Left lobe of liver (tissue), 2 donors: ENCODE data around the gene RERE. TPM values are rescaled to one million over a fixed set of nuclear protein-coding genes. Genes with fewer than 3 reads are reported as not detected.

Experiments
- ATAC-seq: fragments of 200-7000 bp; cut with Tn5 transposase; one replicate; pipeline ENCODE4 v1.9.1; 2020; ENCODE audit warnings: mild to moderate bottlenecking, moderate library complexity
- DNase-seq: peaks from one replicate; pipeline ENCODE4 v3.0.0-alpha.2; 2020; ENCODE audit warnings: low spot score
- total RNA-seq: library from RNA; stranded (reverse); gene quantifications from one replicate; pipeline ENCODE4 v1.2.1, GENCODE V29; 2021
- donor health status: DM: no; HTN: no; CAD: no; lungs with moderate emphysema.
- donor health status: DM: no; HTN: yes; CAD: no.

The RERE gene
- total RNA-seq, 1 donor from 2014 or later, result 30.9 TPM

- ATAC-seq, result no peak
- no peak for DNase-seq
Observed at GRCh38 chr1:8376358-8376840, 441.0 kb downstream of the RERE start.

- peak; percentile 48 for ATAC-seq
- DNase-seq, result peak; percentile 45
Observed at GRCh38 chr1:8374812-8375211, 442.6 kb downstream of the RERE start.

- DNase-seq (no peak), ATAC-seq (no peak)
Observed at GRCh38 chr1:8374356-8374755, 443.1 kb downstream of the RERE start.

GRCh38 chr1:8373581-8374241, 443.7 kb downstream of the RERE start:
- DNase-seq, result peak; percentile 65
- peak; percentile 71 for ATAC-seq

- no peak for ATAC-seq
- no peak for DNase-seq
Observed at GRCh38 chr1:8373125-8373524, 444.3 kb downstream of the RERE start.

- DNase-seq (no peak), ATAC-seq (peak; percentile 4)
Observed at GRCh38 chr1:8371372-8371991, 446.0 kb downstream of the RERE start.

- DNase-seq (peak; percentile 47), ATAC-seq (peak; percentile 47)
Observed at GRCh38 chr1:8370905-8371315, 446.5 kb downstream of the RERE start.

GRCh38 chr1:8370046-8370881, 447.2 kb downstream of the RERE start:
- DNase-seq, result no peak
- ATAC-seq, result peak; percentile 58

GRCh38 chr1:8368956-8369639, 448.3 kb downstream of the RERE start:
- no peak for ATAC-seq
- DNase-seq, result no peak

- DNase-seq (no peak), ATAC-seq (no peak)
Observed at GRCh38 chr1:8367571-8368194, 449.8 kb downstream of the RERE start.

GRCh38 chr1:8365661-8366362, 451.6 kb downstream of the RERE start:
- DNase-seq, result no peak
- ATAC-seq, result no peak

- DNase-seq (no peak), ATAC-seq (peak; percentile 3)
Observed at GRCh38 chr1:8364528-8365442, 452.7 kb downstream of the RERE start.

GRCh38 chr1:8363767-8364301, 453.6 kb downstream of the RERE start:
- no peak for ATAC-seq
- no peak for DNase-seq

- no peak for ATAC-seq
- no peak for DNase-seq
Observed at GRCh38 chr1:8363186-8363766, 454.2 kb downstream of the RERE start.

GRCh38 chr1:8362701-8363101, 454.7 kb downstream of the RERE start:
- no peak for ATAC-seq
- no peak for DNase-seq

- no peak for DNase-seq
- ATAC-seq, result peak; percentile 55
Observed at GRCh38 chr1:8361198-8361849, 456.1 kb downstream of the RERE start.

- DNase-seq (no peak), ATAC-seq (no peak)
Observed at GRCh38 chr1:8360493-8361197, 456.8 kb downstream of the RERE start.
